GM19043 (cell line): ENCODE measurements around the gene CEP57L1.
"Not testable (repeated sequence)": the region's sequence is repeated elsewhere in the genome, so short reads cannot be mapped to it uniquely, and the experiment has no call there.

ENCODE experiments used
- ATAC-seq: cut with Tn5 transposase; IDR thresholded peaks from one replicate; pipeline ENCODE4 v1.9.1; 2021; ENCODE audit warnings: low read depth; ENCODE audit not compliant: unreplicated experiment

The CEP57L1 gene

DNA sequence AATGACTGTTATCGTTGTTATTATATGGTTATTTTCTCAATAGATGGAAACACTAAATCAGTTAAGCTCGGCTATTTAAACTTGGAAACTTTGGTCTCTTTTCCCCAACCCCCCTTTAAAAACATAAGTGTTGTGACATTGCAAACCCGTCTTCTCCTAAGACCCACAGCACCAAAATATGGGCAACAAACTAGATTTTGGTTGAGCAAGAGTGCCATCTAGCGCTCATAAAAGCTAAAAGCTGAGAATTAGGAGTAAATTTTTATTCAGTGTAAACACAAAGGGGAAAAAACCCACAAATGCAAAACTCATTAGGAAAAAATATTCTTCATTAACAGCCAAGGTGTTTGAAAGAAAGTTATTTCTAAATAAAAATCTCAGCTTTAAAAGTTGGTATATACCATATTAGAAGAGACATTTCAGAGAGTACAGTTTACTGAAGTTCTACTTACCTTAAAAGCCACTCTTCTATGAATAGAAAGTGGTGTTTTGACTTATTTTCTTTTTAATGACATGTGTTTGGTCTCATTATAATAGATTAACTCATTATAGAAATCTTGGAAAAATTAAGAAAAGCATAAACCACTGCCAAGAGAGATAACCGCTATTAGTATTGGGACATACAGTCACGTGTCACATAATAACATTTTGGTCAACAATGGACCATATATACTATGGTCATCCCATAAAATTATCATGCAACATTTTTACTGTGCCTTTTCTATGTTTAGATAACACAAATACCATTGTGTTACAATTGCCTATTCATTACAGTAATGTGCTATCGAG is 21.8 kb upstream of the CEP57L1 start:
- ATAC-seq, result no peak

DNA sequence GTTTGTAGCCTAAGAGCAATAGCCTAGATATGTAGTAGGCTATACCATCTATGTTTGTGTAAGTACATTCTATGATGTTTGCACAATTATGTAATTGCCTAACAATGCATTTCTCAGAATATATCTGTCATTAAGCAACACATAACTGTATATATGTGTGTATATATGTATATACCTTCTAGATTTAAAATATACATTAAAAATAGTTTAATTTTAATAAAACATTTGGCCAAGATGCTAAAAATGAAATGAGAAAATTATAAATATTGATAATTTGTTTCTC is 21.2 kb upstream of the CEP57L1 start:
- no peak for ATAC-seq

DNA sequence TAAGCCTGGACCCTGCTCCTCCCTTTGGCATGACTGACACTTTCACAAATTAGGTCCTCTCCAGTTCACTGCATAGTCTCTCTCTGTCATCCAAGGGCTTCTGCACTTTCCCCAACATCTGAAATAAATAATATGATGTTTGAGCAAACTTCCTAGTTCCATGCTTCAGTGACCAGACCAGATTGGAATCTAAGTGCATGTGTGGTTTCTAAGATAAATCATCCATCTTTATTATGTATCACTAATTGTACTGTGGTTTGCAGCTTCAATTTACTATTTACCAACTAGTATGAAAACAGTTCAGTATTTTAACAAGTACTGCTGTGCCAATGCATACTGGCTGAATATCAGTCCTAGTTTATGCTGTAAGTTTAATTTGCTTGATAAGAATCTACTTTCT is 19.4 kb upstream of the CEP57L1 start:
- ATAC-seq, result no peak

DNA sequence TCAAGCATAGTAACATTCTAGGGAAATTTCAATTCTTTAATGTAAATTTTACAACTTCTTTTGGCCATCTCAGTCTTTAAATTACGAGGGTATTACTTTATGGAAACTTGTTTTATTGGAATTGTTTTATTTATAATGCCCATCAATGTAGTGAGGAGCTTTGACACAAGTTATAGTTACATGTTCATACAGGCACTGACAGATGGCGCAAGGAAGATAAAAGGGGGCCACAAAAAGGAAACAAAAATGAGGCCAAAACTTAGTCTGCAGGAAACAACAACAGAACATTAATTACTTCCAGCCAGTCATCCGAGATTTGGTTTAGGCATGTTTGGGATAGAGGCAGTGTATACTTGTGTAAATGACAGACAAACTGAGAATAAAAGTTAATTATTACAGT is 18.9 kb upstream of the CEP57L1 start:
- ATAC-seq, result no peak

DNA sequence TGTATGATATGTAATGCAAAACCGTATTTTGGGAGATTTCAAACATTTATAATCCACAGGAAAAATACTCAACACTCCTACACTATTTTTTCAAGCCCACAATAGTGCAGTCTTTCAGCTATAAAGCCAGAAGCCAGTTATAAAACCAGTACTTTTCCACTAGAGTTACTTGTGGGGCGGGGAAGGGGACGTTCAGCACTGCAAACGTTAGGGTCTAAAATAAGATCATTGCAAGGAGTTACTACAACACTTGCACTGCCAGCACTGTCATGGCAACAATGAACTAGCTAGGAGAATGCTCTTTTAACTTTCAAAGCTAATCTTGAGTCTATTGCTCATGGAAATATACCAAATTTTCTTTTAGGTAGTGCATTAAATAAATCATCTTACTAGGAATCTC is 15.3 kb upstream of the CEP57L1 start:
- no peak for ATAC-seq

DNA sequence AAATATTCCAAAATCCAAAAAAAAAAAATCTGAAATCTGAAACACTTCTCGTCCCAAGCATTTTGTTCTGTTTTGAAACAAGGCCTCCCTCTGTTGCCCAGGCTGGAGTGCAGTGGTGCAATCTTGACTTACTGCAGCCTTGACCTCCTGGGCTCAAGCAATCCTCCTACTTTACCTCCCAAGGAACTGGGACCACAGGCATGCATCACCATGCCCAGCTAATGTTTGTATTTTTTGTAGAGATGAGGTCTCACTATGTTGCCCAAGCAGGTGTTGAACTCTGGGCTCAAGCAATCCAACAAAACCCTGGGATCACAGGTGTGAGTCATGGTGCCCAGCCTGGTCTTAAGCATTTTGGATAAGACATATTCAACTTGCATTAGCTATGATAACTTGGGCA is 14.3 kb upstream of the CEP57L1 start:
- ATAC-seq, result no peak

DNA sequence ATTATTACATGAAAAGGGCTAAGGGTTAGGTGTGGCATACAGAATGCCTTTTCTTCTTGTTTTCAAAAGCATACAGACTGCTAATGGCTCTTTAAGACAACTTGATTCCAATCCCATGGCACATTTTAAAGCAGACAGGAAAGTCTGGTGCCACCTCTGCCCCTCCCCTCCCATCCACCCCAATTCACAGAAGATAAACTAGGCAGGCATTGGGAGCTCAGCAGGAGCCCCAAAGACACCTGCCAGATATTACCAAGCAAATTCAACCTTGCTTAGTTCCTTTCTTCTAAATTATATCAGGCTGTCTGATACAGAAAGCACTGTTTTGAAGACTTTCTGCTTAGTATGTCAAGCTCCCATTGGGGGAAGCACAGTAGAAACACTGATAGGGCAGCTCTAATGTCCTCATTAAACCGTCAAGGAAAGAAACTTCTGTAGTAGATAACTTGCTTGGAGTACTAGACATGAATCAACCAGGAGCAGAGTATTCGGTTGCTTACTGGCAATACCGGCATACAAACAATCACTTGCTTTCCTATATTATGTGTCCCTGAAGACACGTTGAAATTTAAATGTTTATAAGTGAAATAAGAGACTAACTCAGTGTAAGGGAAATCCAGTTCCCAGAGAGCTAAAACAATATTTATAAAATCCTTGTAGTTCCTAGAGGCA is 13.7 kb upstream of the CEP57L1 start:
- ATAC-seq, result no peak

DNA sequence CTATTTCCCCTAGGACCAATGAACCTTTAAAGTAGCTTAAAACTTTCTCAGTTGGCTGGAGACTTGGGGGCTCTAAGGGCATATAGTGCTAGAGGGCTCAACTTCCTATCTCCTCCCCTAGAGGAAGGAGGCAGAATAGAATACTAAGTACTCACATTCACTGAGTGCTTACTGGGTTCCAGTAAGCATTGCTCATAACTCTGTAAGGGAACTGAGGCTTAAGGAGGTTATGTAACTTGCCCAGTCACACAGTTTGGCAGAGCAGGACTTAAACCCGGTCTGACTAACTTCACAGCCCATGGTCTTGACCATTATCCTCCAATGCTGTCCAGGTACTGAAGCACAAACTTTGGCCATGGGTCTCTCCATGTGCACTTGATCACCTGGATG is 13.1 kb upstream of the CEP57L1 start:
- no peak for ATAC-seq

DNA sequence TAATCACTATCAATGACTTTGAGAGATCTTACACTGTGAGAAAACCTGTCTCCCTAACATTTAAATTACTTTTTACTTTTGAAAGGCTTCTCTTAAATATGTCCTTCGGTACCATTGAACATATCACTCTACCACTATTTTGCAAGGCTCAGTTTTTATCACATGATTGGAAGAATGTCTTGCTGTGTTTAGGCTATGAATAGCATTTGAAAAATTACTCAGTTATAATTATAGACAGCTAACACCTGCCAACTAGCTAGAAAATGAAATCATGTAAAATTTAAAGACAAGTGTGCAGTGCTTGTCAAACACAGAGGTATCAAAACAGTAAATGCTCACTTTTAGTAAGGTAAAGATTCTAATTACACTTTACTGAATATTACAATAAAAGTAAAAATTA is 11.7 kb upstream of the CEP57L1 start:
- ATAC-seq, result no peak

DNA sequence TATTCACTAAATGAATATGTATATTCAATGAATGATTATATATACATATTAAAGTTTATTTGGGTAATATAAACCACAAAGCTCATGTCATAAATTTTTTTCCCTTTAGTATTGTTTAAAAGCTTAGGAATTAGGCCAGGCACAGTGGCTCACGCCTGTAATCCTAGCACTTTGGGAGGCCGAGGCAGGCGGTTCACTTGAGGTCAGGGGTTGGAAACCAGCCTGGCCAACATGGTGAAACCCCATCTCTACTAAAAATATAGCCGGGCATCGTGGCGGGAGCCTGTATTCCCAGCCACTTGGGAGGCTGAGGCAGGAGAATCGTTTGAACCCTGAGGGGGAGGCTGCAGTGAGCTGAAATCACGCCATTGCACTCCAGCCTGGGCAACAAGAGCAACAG is 11.2 kb upstream of the CEP57L1 start:
- ATAC-seq, result not testable (repeated sequence)

DNA sequence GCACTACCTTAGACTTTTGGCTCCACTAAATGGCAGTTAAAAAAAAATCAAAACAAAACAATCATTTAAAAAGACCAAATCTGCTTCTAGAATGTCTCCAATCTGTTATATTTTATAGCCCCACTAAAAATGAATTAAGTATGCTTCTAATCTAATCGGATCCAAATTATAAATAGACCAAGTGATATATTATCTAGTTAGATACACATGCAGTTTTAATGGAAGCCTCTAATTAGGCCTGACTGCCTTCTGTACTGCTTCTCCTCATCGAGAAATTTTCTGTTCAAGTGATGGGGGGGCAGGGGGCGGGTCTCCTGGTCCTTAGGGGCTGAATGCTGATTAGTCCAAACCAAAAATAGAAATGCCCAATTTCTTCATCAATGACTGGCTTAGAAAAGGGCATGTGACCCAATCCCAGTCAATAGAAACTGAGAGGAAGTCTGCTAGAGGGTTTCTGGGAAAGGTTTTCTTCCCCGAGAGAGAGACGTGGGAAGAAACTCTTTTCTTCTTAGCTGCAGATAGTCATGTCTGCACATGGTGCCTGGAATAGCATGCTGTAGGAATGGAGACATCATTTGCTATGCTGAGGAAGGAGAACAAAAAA is 7.5 kb upstream of the CEP57L1 start:
- no peak for ATAC-seq

DNA sequence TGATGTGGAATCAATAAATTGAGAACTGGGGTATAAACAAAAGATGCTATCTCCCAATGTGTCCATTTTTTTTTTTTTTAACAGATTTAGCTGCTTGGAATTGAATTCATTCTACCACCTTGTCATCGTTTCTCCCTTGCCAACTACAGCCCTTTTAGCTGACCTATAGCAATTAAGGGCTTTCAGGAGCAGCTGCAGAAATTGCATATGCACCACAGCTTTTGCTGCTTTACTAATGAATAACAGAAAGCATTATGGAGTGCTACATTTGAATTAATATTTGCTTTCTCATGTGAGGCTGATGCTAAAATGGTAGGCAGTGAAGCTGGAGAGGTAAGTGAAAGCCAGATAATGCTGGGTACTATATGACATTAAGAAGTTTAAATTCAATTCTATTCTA is 6.3 kb upstream of the CEP57L1 start:
- no peak for ATAC-seq

DNA sequence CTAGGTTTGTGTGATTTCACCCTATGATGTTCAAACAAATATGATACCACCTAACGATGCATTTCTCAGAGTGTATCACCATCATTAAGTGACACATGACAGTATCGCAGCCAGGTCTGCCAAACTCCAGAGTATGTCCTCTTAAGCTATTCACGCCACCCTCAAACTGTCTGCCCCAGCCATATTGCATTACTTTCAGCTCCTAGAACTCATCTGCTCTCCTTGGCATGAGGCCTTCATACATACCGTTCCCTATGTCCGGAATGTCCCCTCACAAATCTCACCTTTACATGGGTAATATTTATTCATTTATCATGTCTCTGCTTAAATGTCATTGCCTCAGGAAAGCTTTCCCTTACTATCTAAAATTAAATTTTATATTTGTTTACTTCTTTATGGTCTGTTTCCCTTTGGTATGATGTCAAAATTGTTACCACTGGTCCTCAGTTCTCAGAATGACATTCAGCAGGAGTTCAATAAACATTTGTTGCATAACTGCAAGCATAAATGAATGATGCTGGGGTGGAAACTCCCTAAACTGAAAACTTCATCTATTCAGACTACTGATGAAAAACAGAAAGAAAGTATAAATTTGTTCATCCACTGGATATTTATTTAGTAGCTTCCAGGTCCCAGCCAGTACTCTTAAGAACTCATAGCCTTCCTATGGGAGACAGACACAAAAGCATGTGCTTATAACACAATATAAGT is 3.8 kb upstream of the CEP57L1 start:
- no peak for ATAC-seq

DNA sequence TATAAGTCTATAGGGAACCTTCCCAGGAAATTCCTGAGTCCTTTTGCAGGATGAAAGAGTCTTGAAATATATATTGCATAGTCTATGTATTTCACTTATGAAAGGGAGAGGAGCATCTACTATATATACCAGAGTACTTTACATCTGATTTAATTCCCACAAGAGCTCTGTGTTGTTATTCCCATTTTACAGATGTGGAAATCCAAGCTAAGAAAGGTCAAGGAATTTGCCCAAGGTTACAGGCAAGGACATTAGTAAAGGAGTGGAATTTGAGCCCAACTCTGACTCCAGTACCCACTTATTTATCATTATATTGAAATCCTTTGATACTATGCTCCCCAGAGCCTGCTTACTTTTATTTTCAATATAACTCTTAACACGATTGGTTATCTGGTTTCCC is 3.2 kb upstream of the CEP57L1 start:
- no peak for ATAC-seq

DNA sequence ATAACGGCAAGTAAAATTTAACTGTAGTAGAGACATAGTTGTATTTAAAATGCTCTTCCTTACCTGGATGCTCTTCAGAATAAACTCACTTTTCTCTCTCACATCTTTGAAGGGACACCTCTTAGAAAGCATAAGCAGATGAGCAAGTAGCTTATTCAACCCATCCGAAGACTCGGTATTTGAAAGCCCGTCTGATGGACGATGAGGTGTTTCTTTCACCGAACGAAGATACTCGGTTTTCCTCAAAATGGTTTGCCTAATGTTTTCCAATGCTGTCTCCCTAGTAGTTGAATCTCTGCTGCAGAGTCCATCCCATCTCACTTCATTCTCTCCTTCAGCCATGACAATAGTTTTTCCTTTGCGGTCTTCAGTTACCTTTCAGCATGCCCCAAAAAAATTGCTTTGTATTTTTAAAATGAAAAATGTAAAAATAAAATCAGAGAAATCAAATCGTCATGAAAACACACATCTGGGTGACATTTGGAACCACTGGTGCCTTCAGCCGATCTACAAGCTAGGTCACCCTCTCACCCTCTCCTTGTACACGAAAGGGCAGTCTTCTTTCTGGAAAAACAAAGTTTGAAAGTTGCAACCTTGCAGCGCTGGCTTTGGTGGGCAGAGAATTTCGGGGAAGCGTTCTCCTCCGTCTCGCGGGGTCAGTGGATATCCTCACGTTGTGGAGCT is 1.4 kb upstream of the CEP57L1 start:
- peak; percentile 1 for ATAC-seq

DNA sequence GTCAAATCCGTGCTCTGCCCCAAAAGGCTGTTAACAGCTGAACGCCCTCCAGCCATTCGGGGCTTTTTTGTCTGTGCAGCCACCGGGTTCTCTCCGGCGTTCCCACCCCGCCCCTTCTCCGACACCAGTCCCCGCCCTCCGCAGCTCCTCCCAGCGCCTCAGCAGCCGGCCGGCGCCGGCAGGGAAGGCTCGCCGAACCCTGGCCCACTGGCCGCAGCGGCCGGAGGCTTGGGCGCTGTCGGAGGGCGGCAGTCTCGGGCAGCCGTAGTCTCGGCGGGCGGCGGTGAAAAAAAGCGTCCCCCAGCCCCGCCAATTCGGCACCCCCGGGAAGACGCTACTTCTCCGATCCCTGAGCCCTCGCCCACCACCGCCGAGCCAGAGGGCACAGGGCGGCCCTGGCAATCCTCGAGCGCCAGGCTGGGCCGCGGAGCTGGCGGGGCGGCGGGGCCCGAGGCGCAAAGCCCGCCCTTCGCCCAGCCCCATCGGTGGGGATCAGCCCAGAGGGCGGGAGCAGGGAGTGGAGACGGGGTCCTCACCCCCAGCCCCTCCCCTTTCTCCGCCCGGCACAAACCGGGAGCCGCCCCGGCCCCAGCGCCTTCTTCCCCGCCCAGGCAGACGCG is 781 bp upstream of the CEP57L1 start, which contains the start of gene SESN1:
Gene SESN1, minus strand, starts transcription at position 431 of the 620 bp plus-strand sequence. CDS start 773 bp downstream, outside the sequence.
- ATAC-seq, result peak; percentile 54

DNA sequence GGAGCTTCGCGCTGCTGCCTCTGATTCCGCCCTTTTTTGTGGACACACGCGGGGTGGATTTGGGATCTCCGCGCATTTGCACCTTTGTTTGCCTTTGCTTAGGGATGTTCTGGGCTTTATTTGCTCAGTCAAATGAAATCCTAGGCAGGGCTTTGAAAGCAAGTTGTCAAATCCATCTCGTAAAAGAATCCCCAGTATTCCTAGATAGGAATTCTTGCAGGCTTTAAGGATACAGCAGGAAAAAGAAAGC is 453 bp downstream of the CEP57L1 start:
- no peak for ATAC-seq

DNA sequence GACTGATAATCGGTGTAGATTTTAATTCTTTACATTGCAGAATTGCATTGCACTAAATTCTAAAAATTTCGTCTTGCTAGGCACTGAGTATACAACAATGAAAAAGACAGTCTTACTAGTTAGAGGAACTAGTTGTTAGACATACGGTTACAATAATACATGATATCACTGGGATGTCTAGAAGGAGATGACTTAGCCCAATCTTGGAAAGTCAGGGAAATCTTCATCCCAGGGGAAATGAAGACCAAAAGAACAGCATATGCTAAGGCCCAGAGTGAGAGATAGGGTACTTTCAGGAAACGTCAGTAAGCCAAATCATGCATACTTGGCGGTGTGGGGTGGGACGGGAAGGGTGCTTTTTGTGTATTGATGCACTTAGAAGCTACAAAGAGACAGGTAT is 901 bp downstream of the CEP57L1 start:
- ATAC-seq, result no peak

DNA sequence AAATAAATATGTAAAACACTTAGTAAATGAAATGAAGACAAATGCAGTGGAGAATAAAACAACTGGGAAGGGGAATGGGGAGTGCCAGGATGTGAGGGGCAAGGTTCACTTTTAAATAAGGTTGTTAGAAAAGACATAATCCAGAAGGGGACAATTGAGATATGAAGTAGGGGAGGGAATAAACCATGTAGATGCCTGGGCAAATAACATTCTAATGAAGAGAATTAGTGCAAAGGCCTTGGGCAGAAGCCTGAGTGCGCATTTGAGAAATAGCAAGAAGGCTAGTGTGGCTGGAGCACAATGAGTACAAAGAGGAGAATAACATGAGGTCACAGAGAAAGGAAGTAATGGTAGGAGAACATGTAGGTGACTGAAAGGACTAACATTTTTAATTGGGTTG is 2.4 kb downstream of the CEP57L1 start:
- ATAC-seq, result no peak

DNA sequence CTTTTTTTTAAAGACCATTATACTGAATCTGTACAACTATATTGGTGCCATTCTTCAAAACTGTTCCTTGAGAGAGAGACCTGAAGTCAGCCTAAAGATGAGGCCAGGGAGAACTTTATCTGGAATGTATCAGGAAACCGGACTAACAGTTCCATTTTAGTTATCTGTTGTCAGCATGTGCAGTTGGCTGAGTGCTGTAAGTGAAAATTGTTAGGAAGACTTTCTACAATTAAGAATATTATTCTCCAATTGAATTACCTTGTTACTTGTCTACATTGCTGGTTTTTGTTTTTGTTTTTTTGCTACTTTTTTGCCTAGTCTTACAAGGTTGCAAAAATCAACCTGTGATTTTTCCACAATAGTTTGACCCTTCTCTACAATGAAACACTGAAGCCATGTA is 7.5 kb downstream of the CEP57L1 start:
- no peak for ATAC-seq

DNA sequence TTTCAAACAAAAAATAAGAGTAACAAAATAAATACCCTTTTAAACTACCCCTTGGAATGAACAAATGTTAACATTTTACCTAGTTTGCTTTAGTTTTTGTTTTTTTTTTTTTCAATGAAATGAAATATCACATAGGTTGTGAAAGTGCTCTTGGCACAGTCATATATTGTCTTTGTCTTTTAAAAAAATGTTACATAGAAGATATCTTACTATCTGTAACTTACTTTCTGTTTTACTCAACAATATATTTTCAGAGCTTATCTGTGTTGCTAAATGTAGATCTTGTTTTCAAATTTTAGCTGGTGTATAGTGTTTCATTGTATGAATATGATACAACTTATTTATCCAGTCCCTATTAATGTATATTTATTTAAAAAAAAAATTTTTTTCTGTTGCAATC is 8.6 kb downstream of the CEP57L1 start:
- no peak for ATAC-seq
